ENCODE measurements around the gene MACROD2. TPM values are rescaled to one million over a fixed set of nuclear protein-coding genes. Genes with fewer than 3 reads are reported as not detected.

MACROD2 gene
- total RNA-seq, 2 donors from 2014 or later, result 0.94 to 10.4 TPM

GRCh38 chr20:14432597-14432996 is 437.3 kb downstream of the MACROD2 start:
- H3K36me3 ChIP-seq, result no peaks in the 10 kb centered on the region

GRCh38 chr20:14434384-14435136 is 439.2 kb downstream of the MACROD2 start:
- H3K4me3 ChIP-seq, result no peak overlapping the region
- no peaks in the 10 kb centered on the region for H3K27me3 ChIP-seq
- peaks cover 0 to 13% of the 10 kb centered on the region in 2 donors for H3K9me3 ChIP-seq
- no peak for DNase-seq (ENCODE audit: low spot score)
- H3K27ac ChIP-seq, result no peak overlapping the region
- H3K36me3 ChIP-seq, result no peaks in the 10 kb centered on the region
- no peak for TF ChIP-seq CTCF (IDR thresholded peaks at IDR 0.05)
- no peaks in the 10 kb centered on the region for H3K4me1 ChIP-seq

More at GRCh38 chr20:14432597-14432996, 437.3 kb downstream of the MACROD2 start:
- no peak for DNase-seq (ENCODE audit: low spot score)
- Histone ChIP-seq H3K27me3 (no peaks in the 10 kb centered on the region), H3K27ac (no peak overlapping the region), H3K9me3 (no peaks in the 10 kb centered on the region), H3K4me1 (no peaks in the 10 kb centered on the region), H3K4me3 (no peak overlapping the region)
- no peak for TF ChIP-seq CTCF (IDR thresholded peaks at IDR 0.05)

GRCh38 chr20:14441201-14441600 is 445.9 kb downstream of the MACROD2 start:
- no peak for DNase-seq (ENCODE audit: low spot score)
- no peak for TF ChIP-seq CTCF (IDR thresholded peaks at IDR 0.05)
- H3K36me3 ChIP-seq, result no peaks in the 10 kb centered on the region
- H3K4me1 ChIP-seq, result no peaks in the 10 kb centered on the region
- no peak overlapping the region for H3K27ac ChIP-seq
- H3K4me3 ChIP-seq, result no peak overlapping the region
- no peaks in the 10 kb centered on the region for H3K27me3 ChIP-seq
- peaks cover 0 to 13% of the 10 kb centered on the region in 2 donors for H3K9me3 ChIP-seq

GRCh38 chr20:14444106-14444505 is 448.8 kb downstream of the MACROD2 start:
- no peak for TF ChIP-seq CTCF (IDR thresholded peaks at IDR 0.05)
- Histone ChIP-seq H3K27me3 (no peaks in the 10 kb centered on the region), H3K36me3 (no peaks in the 10 kb centered on the region), H3K4me3 (no peak overlapping the region), H3K4me1 (no peaks in the 10 kb centered on the region), H3K27ac (no peak overlapping the region), H3K9me3 (peaks cover 0 to 4% of the 10 kb centered on the region in 2 donors)
- DNase-seq (ENCODE audit: low spot score), result no peak

- no peaks in the 10 kb centered on the region for H3K4me1 ChIP-seq
- no peaks in the 10 kb centered on the region for H3K27me3 ChIP-seq
- no peak overlapping the region for H3K4me3 ChIP-seq
- TF ChIP-seq CTCF (IDR thresholded peaks at IDR 0.05), result no peak
- H3K27ac ChIP-seq, result no peak overlapping the region
- no peaks in the 10 kb centered on the region for H3K36me3 ChIP-seq
- no peak for DNase-seq (ENCODE audit: low spot score)
- H3K9me3 ChIP-seq, result no peaks in the 10 kb centered on the region
Measured at GRCh38 chr20:14445310-14445709, 450.0 kb downstream of the MACROD2 start.

DNA sequence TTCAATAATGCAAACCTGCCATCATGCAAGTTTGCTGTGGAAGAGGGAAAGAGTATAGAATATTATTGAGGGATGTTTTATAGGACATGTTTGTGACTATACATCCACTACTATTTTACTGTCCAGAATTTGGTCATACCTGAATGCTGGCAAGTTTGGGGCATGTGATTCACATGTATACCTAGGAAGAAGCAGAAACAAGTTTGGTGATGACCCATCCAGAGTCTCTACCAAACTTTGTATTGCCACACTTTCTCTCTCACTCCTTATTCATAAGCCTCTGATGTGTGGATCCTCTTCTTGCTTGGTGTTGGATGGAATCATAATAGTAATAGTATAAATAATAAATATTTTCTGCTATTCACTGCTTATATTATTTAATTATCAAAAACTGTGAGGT is 450.6 kb downstream of the MACROD2 start:
- H3K4me3 ChIP-seq, result no peak overlapping the region
- H3K36me3 ChIP-seq, result no peaks in the 10 kb centered on the region
- DNase-seq (ENCODE audit: low spot score), result no peak
- no peak overlapping the region for H3K27ac ChIP-seq
- no peaks in the 10 kb centered on the region for H3K4me1 ChIP-seq
- no peaks in the 10 kb centered on the region for H3K27me3 ChIP-seq
- no peaks in the 10 kb centered on the region for H3K9me3 ChIP-seq
- TF ChIP-seq CTCF (IDR thresholded peaks at IDR 0.05), result no peak

Data from right atrium auricular region (tissue), 2 donors.